HepG2 (cell line): ENCODE results near the gene ARHGDIA. TPM values are rescaled to one million over a fixed set of nuclear protein-coding genes. Genes with fewer than 3 reads are reported as not detected.
A peak's percentile ranks its signal among the peaks of the same experiment; 100 is the strongest.

ENCODE experiments used
- ARID2 ChIP-seq: sonication (generic); formaldehyde crosslinking; IDR thresholded peaks from 2 replicates; pipeline ENCODE4 v1.8.1; 2022; ENCODE audit warnings: mild to moderate bottlenecking, missing genetic modification reagents, borderline replicate concordance
- BCLAF1 ChIP-seq: fragments of 450-650 bp; IDR thresholded peaks from 2 replicates; pipeline ENCODE4 v1.6.1; 2017; ENCODE audit warnings: mild to moderate bottlenecking
- ESRRA ChIP-seq: sonication (generic); formaldehyde crosslinking; IDR thresholded peaks from 2 replicates; pipeline ENCODE4 v1.5.1; 2020; ENCODE audit warnings: mild to moderate bottlenecking, low read depth, missing genetic modification reagents
- HMGXB4 ChIP-seq, 2 experiments: sonication (generic) in 1 of 2; formaldehyde crosslinking in 1 of 2; IDR thresholded peaks; 2 replicates each; pipeline versions ENCODE4 v1.4.0 to v1.6.1; 2018 to 2020; ENCODE audit warnings: missing genetic modification reagents in 2 of 2, borderline replicate concordance in 1 of 2, low read depth in 1 of 2, mild to moderate bottlenecking in 1 of 2, missing biosample characterization in 1 of 2
- HNRNPK ChIP-seq: fragments of 200-400 bp; formaldehyde crosslinking; IDR thresholded peaks from 2 replicates; pipeline ENCODE4 v1.6.1; 2018; ENCODE audit warnings: low read length, low read depth, moderate library complexity, mild to moderate bottlenecking; ENCODE audit not compliant: poor library complexity, severe bottlenecking
- HNRNPL ChIP-seq: fragments of 200-400 bp; formaldehyde crosslinking; IDR thresholded peaks from 2 replicates; pipeline ENCODE4 v1.6.1; 2017; ENCODE audit warnings: mild to moderate bottlenecking, low read depth, low read length
- IRX3 ChIP-seq: sonication (generic); formaldehyde crosslinking; IDR thresholded peaks from 2 replicates; pipeline ENCODE4 v1.8.1; 2023; ENCODE audit warnings: mild to moderate bottlenecking, low read depth, missing genetic modification reagents, borderline replicate concordance
- KLF16 ChIP-seq, 2 experiments: sonication (generic) in 1 of 2; formaldehyde crosslinking in 1 of 2; IDR thresholded peaks; 2 replicates each; pipeline versions ENCODE4 v1.6.1 to v1.8.0; 2016 to 2023; ENCODE audit warnings: missing genetic modification reagents in 2 of 2, missing compliant biosample characterization in 1 of 2
- MED1 ChIP-seq: sonication (generic); formaldehyde crosslinking; IDR thresholded peaks from 2 replicates; pipeline ENCODE4 v1.4.0; 2020; ENCODE audit warnings: missing genetic modification reagents
- MEIS2 ChIP-seq: sonication (generic); formaldehyde crosslinking; IDR thresholded peaks from 2 replicates; pipeline ENCODE4 v1.9.0; 2021; ENCODE audit warnings: mild to moderate bottlenecking, missing genetic modification reagents
- NR3C1 ChIP-seq: sonication (generic); formaldehyde crosslinking; IDR thresholded peaks from 2 replicates; pipeline ENCODE4 v1.4.0; 2020; ENCODE audit warnings: missing genetic modification reagents
- PLRG1 ChIP-seq: fragments of 450-650 bp; conservative IDR thresholded peaks from 2 replicates; pipeline ENCODE4 v1.6.1; 2016
- SMARCC2 ChIP-seq: fragments of 450-650 bp; IDR thresholded peaks from 2 replicates; pipeline ENCODE4 v1.6.1; 2017; ENCODE audit warnings: antibody characterized with exemption, mild to moderate bottlenecking
- TBX2 ChIP-seq: sonication (generic); formaldehyde crosslinking; IDR thresholded peaks from 2 replicates; pipeline ENCODE4 v1.5.0; 2020; ENCODE audit warnings: missing genetic modification reagents, mild to moderate bottlenecking, borderline replicate concordance
- ZBTB34 ChIP-seq: sonication (generic); formaldehyde crosslinking; IDR thresholded peaks from 2 replicates; pipeline ENCODE4 v1.8.0; 2022; ENCODE audit warnings: mild to moderate bottlenecking, missing genetic modification reagents
- ZMYM2 ChIP-seq: sonication (generic); formaldehyde crosslinking; IDR thresholded peaks from 2 replicates; pipeline ENCODE4 v1.8.0; 2022; ENCODE audit warnings: mild to moderate bottlenecking, missing genetic modification reagents
- ZNF18 ChIP-seq: sonication (generic); formaldehyde crosslinking; IDR thresholded peaks from 2 replicates; pipeline ENCODE4 v1.8.0; 2022; ENCODE audit warnings: mild to moderate bottlenecking, missing genetic modification reagents; ENCODE audit not compliant: insufficient replicate concordance
- ZNF24 ChIP-seq: fragments of 450-650 bp; IDR thresholded peaks from 2 replicates; pipeline ENCODE4 v1.6.1; 2017; ENCODE audit warnings: antibody characterized with exemption, mild to moderate bottlenecking
- ZNF430 ChIP-seq: sonication (generic); formaldehyde crosslinking; IDR thresholded peaks from 2 replicates; pipeline ENCODE4 v1.9.0; 2021; ENCODE audit warnings: mild to moderate bottlenecking, missing genetic modification reagents
- ZNF543 ChIP-seq: sonication (generic); formaldehyde crosslinking; IDR thresholded peaks from 2 replicates; pipeline ENCODE4 v1.4.0; 2020; ENCODE audit warnings: mild to moderate bottlenecking, missing genetic modification reagents
- polyA plus RNA-seq, 8 experiments: library from polyadenylated mRNA; depleted of rRNA in 3 of 8; stranded (reverse) in 7 of 8; unstranded in 1 of 8; fragments of >200 nt; fragmentation: Illumina TruSeq in 4 of 8; extraction: Trizol in 4 of 8; gene quantifications; 2 replicates each; pipeline versions ENCODE4 v1.2.1 to v1.2.3, GENCODE V29; 2011 to 2016; ENCODE audit warnings: low read depth in 4 of 8, missing spikeins in 1 of 8, mixed read lengths in 1 of 8; ENCODE audit not compliant: insufficient read depth in 1 of 8
- total RNA-seq, 5 experiments: library from RNA; depleted of rRNA; stranded (reverse); fragments of >200 nt; fragmentation: Illumina TruSeq; extraction: Trizol; gene quantifications; 2 replicates each; pipeline ENCODE4 v1.2.3, GENCODE V29; 2016; ENCODE audit warnings: low read depth in 1 of 5

Gene ARHGDIA
- total and polyA plus RNA-seq, 2 of the 13 experiments (the other 11 are each of a cell fraction or from before 2014, with no cell fraction given), result 40.0 to 64.0 TPM

DNA sequence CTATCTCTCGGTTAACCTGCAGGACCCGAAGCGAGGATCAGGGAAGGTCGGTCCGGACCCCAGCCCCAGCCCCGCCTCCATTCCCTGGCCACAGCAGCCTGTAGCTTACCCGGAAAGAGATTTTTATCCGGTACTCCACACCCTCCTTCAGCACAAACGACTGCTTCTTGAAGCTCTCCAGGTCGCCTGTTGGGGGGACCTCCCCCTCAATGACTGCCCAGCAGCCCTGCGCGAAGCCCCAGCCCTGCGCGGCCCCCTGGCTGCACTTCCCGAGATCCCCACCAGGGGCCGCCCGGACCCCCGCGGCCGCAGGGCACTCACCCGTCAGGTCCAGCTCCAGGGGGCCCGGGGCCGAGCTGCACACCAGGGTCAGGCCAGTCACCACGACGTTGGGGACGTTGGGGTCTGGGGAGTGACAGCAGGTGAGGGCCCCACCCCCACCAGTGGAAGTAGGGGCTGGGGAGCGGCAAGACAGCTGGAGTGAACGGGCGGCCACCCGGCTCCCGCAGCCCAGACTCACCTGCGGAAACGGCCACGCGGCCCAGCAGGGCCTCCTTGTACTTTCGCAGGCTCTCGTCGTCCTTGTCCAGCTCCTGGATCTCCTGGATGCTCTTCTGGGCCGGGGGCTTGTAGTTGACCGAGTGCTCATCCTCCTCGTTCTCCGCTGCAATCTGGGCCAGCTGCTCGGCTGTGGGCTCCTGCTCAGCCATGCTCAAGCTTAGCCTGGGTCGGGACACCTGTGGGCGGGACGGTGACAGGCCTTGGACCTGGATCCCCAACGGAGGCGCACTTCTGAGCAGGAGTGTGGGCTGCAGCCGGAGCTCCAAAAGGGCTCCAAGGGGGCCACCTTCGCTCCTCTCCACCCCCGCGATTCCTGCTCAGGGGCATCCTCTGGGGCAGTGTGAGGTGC lies 1.7 kb downstream of the ARHGDIA start (continued):
- TF ChIP-seq BCLAF1 (no peak), NR3C1 (no peak), ZMYM2 (no peak), ZBTB34 (CRISPR knock-in tag) (0 out of 2 replicates have a peak, but pooled peaks have one; percentile 66), HMGXB4 (CRISPR knock-in tag; IDR thresholded peaks at IDR 0.05; ENCODE audit: borderline replicate concordance in 1 of 2, low read depth in 1 of 2) (peak; percentile 58 to 69; a peak in 3 of 4 replicates), TBX2 (CRISPR knock-in tag) (0 out of 2 replicates have a peak, but pooled peaks have one; percentile 21), KLF16 (CRISPR knock-in tag; IDR thresholded peaks at IDR 0.05) (no peak; a peak in 2 of 4 replicates), MED1 (CRISPR knock-in tag) (peak; percentile 55), SMARCC2 (no peak), PLRG1 (no peak), ZNF430 (CRISPR knock-in tag) (peak; percentile 43; the same call in 1 of the 2 replicates), ZNF18 (CRISPR knock-in tag) (no peak), HNRNPK (peak; percentile 81), ESRRA (no peak), HNRNPL (peak; percentile 47; the same call in 1 of the 2 replicates), IRX3 (CRISPR knock-in tag) (peak; percentile 65), ZNF543 (no peak; the same call in 1 of the 2 replicates), MEIS2 (CRISPR knock-in tag) (peak; percentile 77), ARID2 (CRISPR knock-in tag) (peak; percentile 88; the same call in 1 of the 2 replicates), ZNF24 (no peak)
